Measurements from ENCODE around the gene PCED1A.
"Not testable (repeated sequence)": the region's sequence is repeated elsewhere in the genome, so short reads cannot be mapped to it uniquely, and the experiment has no call there.

Gene PCED1A

DNA sequence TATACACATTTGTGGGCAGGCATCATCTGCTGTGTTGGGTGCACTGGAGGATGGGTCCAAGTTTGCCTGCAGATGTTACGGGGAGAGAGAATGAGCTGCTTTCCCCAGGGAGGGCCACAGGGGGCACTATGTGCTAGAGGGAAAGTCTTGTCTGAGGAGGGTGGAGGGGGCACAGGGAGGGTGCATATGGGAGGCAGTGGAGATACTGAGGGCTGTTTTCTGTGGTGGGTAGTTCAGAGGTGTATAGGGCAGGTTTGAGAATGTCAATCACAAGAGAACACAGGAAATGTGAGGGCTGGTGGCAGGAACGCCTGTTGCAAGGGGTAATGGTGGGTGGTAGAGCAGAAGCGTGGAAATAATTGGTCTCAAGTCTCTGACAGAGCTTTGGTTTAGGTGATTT lies 25.2 kb upstream of the PCED1A start:
- peak; percentile 18 for DNase-seq

DNA sequence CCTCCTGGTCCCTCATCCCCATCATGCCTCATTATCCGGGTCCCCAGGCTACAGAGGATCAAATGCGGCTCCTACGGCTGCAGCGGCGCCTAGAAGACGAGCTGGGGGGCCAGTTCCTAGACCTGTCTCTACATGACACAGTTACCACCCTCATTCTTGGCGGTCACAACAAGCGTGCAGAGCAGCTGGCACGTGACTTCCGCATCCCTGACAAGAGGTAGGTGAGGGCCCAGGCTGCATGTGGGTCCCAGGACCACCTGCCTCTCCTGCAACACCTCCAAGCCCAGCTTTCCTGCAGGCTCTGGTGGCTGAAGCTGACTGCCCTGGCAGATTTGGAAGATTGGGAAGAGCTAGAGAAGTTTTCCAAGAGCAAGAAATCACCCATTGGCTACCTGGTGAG lies 24.6 kb upstream of the PCED1A start:
- no peak for DNase-seq

DNA sequence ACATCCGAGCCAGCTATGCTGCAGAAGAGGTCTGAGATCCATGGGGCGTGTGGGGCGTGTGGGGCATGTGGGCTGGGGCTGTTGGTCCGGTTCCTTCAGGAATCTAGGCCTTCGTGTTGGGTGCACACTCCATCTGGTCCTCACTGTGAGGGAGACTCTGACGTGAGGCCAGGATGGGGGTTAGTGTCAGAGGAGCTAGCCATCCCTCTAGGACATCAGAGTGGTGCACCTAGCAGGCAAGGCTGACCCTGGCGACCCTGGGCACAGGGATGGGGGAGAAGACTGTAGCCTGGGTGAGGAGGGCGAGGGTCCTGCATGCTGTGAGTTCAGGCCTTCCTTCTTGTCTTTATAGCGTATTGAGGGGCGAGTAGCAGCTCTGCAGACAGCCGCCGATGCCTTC lies 24.2 kb upstream of the PCED1A start:
- DNase-seq, result no peak

DNA sequence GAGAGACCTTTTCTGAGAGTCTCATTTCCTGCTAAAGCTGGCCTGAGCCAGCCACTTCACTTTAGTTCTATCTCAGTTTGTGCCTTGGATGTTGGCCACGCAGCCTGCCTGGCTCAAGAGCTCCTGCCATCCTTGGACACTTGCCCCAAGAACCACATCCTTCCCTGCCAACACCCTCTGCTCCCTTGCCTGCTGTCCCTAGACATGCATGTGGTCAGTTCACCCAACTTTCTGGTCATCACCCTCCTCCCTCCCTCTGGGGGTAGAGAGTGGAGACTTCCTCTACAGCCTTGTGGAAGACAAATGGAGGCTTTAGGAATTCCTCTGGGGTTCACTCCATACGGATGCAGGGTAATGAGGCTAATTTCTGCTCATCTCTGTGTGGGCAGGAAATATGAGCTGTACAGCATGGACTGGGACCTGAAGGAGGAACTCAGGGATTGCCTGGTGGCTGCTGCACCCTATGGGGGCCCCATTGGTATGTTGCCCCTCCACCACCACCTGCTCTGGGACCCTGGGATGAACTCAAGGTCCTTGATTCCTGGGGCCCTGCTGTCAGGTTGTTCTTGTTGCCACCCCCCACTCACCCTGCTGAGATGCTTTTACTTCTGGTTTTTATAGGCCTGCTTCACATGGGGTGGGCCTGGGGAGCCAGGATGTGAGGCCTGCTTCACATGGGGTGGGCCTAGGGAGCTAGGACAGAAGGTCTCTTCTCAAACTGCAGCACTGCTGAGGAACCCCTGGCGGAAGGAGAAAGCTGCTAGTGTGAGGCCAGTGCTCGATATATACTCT lies 19.1 kb upstream of the PCED1A start:
- DNase-seq, result no peak

DNA sequence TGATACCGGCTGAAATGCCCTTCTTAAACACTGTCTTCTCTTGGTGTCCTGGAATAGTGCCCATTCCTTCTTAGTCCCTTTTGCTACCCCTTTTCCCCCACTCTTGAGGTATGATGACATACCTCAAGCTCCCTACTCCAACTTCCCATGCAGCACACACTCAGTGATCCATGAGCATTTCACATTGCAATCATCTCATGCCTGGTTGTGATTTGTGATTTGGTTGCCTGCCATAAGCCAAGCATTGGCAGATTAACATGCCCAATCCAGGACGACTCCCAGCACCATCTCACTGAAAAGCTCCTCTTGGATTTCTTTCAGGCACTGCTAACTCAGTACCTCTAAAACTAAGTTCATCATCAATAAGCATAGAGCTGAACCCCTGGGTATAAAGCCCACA lies 18.1 kb upstream of the PCED1A start:
- no peak for DNase-seq

DNA sequence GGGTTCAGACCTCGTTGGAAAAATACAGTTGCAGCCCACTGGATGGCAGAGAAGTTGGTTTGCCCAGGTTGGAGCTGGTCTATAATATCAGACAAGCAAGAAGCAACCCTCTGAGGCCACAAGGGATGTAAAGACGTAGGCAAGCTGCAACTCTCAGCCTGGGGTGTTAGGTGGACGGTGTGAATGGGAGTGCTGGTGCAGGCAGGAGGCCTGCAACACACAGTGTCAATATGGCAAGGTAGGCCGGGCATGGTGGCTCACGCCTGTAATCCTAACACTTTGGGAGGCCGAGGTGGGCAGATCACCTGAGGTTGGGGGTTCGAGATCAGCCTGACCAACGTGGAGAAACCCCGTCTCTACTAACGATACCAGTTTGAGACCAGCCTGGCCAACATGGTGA lies 10.6 kb upstream of the PCED1A start:
- no peak for DNase-seq

DNA sequence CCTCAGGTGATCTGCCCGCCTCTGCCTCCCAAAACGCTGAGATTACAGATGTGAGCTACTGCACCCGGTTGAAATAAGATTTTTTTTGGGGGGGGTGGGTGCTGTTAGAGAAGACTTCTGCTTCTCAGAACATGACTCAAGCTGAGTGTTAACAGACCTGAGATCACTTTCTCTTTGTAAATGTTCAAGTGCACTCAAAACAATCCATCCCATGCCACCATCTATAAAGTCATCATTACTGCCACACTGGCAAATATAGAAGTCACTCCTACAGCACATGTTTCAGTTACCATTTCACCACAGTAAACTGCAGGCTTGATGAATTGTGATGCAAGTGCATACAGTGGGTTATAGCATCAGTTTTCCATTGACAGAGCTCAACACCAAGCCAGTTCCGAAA lies 9.1 kb upstream of the PCED1A start:
- DNase-seq, result no peak

DNA sequence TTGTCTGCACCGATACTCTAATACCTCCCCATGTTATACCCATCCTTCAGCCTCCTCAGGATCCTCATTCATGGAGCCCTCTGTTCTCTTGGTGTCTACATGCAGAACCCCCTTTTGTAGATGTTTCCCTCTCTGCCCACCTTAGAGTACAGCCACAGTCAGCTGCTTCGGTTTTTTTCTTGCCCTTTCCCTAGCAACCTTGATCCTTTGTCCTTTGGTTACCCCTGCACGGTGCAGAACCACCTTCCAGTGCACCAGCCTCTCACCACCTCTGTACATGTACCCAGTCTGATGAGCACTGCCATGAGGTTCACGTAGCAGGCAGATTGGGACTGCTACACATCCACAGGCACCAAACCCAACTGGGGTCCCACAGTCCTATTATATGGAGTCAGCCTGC lies 7.3 kb upstream of the PCED1A start:
- no peak for DNase-seq

DNA sequence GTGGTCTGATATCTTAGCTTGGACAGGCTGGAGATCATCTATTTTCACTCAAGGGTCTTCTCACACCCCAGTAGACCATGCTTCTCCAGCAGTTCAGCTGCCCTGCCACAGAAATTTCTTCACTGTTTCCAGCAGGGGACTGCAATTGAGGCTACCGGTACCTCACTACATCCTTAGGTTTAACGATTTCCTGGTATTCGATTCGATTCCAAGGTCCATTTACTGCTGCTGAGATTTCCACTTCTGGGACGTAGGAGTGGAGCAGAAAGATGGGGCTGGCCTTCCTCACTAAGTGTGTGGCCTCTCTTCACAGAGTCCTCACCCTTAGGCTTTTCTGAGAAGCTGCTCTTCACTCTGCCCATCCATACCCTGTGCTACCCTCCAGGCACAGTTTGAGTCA lies 6.2 kb upstream of the PCED1A start:
- no peak for DNase-seq

DNA sequence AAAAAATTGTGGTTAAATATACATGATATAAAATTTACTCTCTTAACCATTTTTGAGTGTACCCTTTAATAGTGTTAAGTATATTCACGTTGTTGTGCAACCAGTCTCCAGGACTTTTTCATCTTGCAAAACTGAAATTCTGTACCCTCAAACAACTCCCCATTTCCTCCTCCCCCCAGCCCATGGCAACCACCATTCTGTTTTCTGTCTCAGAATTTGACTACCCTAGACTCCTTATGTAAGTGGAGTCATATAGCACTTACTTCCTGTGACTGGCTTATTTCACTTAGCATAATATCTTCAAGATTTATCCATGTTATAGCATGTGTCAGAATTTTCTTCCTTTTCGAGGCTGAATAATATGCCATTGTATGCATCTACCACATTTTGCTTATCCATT lies 5.2 kb upstream of the PCED1A start:
- no peak for DNase-seq

DNA sequence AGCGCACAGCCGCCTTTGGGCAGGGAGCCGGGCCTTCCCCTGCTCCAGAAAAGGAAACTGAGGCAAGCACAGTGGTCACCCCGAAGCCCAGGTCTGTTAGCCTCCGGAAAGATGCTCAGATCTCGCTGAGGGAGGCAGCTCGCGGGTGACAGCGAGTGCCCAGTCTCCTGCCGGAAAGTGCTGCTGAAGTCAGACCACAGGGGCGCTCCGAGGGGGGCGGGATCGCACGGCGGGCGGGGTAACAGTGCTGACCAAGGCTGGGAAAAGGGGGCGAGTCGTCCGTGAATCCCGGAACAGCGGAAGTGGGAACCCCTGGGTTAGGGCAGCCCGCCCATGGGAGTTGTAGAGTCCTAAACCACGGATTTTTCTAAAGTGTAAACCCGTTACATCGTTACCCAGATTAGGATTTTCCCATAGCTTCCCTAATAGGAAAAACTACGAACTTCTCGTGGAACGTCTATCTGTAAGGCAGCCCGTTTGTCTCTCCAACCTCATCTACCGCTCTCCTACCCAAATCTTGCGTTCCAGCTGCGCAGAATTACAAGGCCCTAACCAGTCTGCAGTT lies 594 bp upstream of the PCED1A start:
- no peak for DNase-seq

DNA sequence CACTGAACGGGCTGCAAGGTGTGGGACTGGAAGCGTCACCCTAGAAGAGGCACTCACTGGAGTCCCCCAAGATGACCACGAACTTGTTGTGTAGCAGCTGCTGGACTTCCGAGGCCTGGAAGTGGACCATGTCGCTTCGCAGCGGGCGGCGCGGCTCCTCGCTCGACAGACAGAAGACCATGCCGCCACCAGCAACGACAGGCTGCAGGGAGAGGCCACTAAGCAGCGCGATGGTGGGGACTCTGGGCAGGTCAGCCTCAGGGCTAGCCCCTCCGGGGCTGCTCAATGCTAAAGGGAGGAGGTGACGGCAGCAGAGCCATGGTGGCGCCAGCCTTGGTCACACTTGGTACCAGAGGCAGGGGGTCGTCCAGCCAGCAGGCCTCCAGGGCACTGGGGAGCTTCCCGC lies 720 bp downstream of the PCED1A start:
- no peak for DNase-seq

DNA sequence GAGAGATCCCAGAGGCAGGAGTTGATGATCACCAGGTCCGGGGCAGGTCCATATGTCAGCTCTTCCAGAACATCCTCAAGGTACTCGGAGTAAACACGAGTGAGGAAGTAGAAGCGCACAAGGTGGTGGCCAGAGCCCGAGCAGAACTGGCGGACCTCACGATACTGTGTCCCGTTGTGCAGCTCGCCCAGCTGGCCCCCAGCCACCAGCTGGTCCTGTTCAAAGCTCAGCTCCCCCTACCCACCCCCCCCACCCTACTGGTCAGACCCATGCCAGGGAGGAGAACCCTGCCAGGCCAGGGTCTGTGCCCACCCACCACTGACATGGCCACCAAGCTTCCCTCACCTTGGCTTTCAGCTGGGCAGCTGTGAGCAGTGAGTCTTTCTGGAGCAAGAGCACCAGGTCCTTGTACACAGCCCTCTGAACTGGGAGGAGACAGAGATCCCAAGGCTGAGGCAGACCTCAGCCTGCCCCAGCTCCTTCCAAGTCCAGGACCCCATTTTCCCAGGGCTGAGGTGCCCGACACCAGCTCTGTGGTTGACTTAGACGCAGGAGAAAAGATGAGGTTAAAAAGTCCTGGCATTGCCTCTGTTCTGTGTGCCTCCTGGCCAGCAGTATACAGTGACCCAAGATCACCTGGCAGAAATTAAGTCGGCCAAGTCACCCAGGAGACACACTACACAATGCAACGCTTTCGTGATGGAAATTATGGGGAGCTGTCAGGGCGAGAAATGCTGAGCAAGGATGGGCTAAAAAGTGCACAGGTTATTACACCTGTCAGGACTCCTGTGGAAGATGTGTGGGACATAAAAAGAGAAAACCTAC lies 1.4 kb downstream of the PCED1A start:
- no peak for DNase-seq

DNA sequence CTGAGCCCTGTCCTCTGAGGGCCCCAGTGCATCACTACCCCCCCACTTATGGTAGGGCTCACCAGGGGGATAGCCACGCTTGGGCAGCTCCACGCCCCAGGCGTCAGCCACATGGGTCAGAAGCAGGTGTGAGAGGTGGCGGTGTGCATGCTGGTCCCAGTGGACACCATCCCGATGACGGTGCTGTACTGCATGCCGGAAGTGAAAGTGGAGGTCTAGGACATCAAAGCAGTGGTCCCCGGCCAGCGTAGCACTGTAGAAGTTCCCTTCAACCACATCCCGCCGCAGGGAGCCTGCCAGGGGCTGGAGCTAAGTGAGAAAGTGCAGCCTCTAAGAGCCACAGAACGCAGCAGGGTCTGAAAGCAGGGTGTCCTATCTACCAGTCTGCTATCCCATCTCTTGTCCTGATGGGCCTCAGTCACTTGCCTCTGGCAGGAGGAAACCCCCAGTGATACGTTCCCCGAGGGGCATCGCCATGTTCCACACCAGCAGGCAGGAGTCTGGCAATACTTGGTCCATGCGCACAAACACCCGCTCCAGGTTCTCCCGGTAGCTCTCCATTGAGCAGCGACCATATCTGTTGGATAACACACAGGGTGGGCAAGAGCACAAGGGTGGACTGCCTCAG lies 2.2 kb downstream of the PCED1A start:
- no peak for DNase-seq

DNA sequence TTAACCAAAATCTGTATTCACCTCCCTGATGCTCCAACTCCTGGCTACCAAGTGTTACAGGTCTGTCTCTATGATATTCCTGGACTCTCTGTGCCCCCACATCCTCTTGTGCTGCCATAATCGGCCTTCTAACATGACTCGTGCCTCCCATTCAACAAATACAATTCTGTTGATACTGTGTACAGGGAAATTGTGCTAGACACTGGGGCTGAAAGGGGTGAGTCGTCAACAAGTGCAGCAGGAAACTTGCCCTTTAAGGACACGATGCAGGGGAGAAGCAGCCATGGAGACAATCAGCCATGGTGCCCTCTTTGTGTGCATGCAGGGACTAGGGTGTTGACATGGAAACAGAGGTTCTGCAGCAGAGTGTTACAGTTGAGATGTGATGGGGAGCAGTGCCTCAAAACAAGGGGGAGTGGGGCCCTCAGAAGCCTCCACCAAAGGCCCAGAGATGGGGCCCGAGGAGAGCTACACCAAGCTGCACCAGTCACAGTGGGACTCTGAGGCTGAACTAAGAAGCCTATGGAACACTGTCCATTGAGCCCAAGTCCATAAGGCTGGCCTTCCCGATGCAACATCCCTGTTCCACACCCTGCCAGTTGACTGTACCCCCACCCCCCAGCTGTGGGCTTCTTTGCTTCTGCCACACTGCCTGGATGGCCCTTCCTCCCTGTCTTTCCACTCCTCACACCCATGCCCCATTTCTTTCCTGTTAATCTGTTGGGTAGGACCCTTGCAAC lies 3.1 kb downstream of the PCED1A start:
- DNase-seq, result no peak

DNA sequence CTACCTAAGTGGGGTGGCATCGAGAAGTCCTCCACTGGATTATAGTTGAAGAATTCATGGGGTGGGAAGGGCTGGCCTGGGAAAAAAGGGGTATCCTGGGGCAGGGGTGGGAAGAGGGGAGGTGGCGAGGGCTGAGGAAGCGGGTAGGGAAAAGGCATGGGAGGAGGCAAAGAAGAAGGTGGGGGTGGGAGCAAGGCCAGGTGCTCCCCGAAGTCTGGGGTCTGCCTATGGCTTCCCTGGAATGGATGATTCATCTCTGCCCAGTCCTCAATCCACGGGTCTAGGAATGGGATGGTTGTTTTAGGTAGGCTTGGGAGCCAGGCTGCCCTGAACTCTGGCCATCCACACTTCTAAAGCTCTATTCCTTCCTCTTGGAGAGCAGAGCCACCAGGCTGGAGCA lies 4.4 kb downstream of the PCED1A start:
- no peak for DNase-seq

DNA sequence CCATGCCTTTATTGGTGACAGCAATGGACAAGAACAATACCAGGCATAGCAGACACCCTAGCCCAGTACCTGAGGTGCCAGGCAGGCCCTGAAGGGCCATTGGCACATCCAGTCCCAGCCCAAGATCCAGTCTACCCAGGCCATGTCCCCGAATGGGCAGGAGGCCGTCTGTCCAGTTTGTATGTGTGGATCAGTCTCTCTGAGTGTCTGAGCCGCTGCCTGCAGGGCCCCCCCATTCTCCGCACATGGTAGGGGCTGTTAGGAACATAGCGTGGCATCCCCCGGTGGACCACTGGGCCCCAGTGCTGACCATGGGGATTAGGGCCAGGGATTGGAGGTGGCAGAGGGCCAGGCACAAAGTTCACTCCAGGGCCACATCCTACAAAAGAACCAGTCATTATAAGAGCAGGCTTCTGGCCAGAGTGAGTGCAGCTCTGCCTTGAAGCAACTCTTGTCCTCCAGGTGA lies 5.1 kb downstream of the PCED1A start:
- no peak for DNase-seq

DNA sequence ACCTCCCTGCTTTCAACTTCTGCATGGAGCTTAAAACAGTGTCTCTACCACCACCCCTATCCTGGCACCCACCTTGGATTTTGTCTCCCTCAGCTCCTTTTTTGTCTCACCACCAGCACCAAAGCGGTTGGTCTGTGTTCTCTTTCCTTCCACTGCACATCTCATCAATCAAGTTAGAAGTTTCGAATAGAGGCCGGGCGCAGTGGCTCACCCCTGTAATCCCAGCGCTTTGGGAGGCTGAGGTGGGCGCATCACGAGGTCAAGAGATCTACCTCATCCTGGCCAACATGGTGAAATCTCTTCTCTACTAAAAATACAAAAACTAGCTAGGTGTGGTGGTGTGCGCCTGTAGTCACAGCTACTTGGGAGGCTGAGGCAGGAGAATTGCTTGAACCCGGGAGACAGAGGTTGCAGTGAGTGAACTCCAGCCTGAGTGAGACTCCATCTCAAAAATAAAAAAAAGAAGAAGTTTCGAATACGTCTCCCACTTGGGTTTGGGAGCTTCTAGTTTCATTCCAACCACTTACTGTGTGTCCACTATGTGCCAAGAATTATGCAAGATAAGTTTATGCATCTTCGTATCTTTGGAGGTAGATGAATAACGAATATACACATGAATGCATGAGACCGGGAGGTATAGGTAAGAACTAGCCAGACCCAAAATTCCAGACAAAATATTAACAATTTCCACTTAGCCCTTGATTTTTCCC lies 5.9 kb downstream of the PCED1A start:
- no peak for DNase-seq

DNA sequence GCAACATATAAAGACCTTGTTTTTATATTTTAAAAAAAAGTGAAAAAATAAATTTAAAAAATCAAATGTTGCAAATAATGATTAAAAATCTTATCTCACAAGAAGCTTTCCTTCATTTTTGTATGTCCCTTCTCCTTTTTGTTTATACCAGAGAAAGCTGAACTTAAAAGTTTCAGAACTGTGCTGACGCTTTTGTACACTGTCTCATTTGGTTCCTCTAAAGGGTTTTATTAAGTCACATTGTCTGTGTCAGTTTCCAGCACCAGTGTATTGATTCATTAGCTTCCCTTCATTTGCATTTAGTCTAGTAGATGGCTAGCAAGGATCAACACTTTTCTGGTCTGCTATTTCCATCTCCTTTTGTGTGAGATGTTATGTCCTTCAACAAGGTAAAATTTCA lies 6.7 kb downstream of the PCED1A start:
- no peak for DNase-seq

DNA sequence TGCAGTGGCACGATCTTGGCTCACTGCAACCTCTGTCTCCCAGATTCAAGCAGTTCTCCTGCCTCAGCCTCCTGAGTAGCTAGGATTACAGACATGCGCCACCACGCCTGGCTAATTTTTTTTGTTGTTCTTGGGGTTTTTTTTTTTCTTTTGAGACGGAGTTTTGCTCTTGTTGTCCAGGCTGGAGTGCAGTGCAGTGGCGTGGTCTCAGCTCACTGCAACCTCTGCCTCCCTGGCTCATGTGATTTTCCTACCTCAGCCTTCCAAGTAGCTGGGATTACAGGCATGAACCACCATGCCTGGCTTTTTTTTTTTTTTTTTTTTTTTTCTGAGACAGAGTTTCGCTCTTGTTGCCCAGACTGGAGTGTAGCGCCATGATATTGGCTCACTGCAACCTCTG lies 9.2 kb downstream of the PCED1A start:
- not testable (repeated sequence) for DNase-seq

DNA sequence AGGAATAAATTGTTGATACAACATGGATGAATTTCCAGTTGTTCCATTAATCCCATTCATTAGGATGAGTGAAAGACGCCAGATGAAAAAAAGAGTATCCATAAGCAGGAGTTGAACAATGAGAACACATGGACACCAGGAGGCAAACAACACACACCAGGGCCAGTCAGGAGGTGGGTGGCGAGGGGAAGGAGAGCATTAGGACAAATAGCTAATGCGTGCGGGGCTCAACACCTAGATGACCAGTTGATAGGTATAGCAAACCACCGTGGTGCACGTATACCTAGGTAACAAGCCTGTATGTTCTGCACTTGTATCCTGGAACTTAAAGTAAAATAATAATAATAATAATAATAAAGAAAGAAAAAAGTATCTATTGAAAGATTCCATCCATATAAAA lies 11.1 kb downstream of the PCED1A start:
- DNase-seq, result no peak

DNA sequence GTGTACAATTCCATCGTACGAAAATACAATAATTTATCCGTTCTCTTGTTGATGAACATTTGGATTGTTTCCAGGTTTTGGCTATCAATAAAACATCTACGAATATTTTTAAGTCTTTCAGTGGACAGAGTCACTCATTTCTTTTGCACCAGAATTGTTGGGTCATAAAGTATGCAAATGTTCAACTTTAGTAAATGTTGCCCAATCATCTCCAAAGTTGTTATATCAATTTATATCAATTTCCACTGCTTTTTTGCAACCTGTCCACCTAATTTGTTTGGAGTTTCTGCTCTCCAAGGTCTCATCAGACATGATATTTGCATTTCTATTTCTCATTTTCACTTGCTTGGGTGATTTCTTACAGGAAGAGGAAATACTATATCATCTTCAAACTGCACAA lies 13.8 kb downstream of the PCED1A start:
- DNase-seq, result no peak
